Glutamatergic neuron (in vitro differentiated cells): ENCODE data around the gene GIGYF2. TPM values are rescaled to one million over a fixed set of nuclear protein-coding genes. Genes with fewer than 3 reads are reported as not detected.

Experiments
- DNase-seq: peaks from one replicate; pipeline ENCODE4 v3.0.0; 2022
- H3K27ac Mint-ChIP-seq: one replicate; pipeline ENCODE4 v1.8.0; 2020; ENCODE audit warnings: mild to moderate bottlenecking, mixed read lengths, inconsistent platforms; ENCODE audit not compliant: unreplicated experiment
- H3K27me3 Mint-ChIP-seq: one replicate; pipeline ENCODE4 v1.8.0; 2020; ENCODE audit warnings: mild to moderate bottlenecking, moderate library complexity, mixed read lengths, inconsistent platforms; ENCODE audit not compliant: unreplicated experiment
- H3K36me3 Mint-ChIP-seq: one replicate; pipeline ENCODE4 v1.8.0; 2020; ENCODE audit warnings: mild to moderate bottlenecking, mixed read lengths, inconsistent platforms; ENCODE audit not compliant: unreplicated experiment
- H3K4me1 Mint-ChIP-seq: one replicate; pipeline ENCODE4 v1.8.0; 2020; ENCODE audit warnings: mild to moderate bottlenecking, low read depth, mixed read lengths, inconsistent platforms; ENCODE audit not compliant: unreplicated experiment
- H3K4me3 Mint-ChIP-seq: one replicate; pipeline ENCODE4 v1.8.0; 2020; ENCODE audit warnings: mild to moderate bottlenecking, mixed read lengths, inconsistent platforms; ENCODE audit not compliant: unreplicated experiment
- H3K9me3 Mint-ChIP-seq: one replicate; pipeline ENCODE4 v1.8.0; 2020; ENCODE audit warnings: mild to moderate bottlenecking, moderate library complexity, mixed read lengths, inconsistent platforms; ENCODE audit not compliant: unreplicated experiment
- CTCF ChIP-seq: fragments of 200-600 bp; sonication (generic); IDR thresholded peaks from one replicate; pipeline ENCODE4 v1.5.0; 2021; ENCODE audit not compliant: partially characterized antibody, unreplicated experiment
- total RNA-seq: library from RNA; stranded (reverse); fragmentation: NEBNext Ultra II Directional; extraction: Animal tissue kit (Norgen Biotek cat#: 25700); gene quantifications from one replicate; pipeline ENCODE4 v1.2.1, GENCODE V29; 2021; ENCODE audit not compliant: unreplicated experiment

GIGYF2 gene
- total RNA-seq, 1 donor from 2014 or later: 91.7 TPM

- Mint-ChIP-seq H3K36me3 (no peaks in the 10 kb centered on the region), H3K4me3 (no peak overlapping the region), H3K27ac (no peak overlapping the region), H3K9me3 (peaks cover 2% of the 10 kb centered on the region), H3K27me3 (peaks cover 16% of the 10 kb centered on the region), H3K4me1 (peaks cover 3% of the 10 kb centered on the region)
- DNase-seq: no peak
- no peak for TF ChIP-seq CTCF
Measured at GRCh38 chr2:232874677-232875223, 177.6 kb downstream of the GIGYF2 start.

GRCh38 chr2:232875256-232876121 lies 178.4 kb downstream of the GIGYF2 start:
- peaks cover 16% of the 10 kb centered on the region for H3K27me3 Mint-ChIP-seq
- H3K4me3 Mint-ChIP-seq: no peak overlapping the region
- no peak overlapping the region for H3K27ac Mint-ChIP-seq
- peaks cover 2% of the 10 kb centered on the region for H3K9me3 Mint-ChIP-seq
- no peak for TF ChIP-seq CTCF
- no peak for DNase-seq
- peaks cover 2% of the 10 kb centered on the region for H3K4me1 Mint-ChIP-seq
- no peaks in the 10 kb centered on the region for H3K36me3 Mint-ChIP-seq

- no peak for DNase-seq
- peaks cover 3% of the 10 kb centered on the region for H3K9me3 Mint-ChIP-seq
- TF ChIP-seq CTCF: peak; percentile 20
- peaks cover 2% of the 10 kb centered on the region for H3K4me1 Mint-ChIP-seq
- no peaks in the 10 kb centered on the region for H3K36me3 Mint-ChIP-seq
- no peak overlapping the region for H3K4me3 Mint-ChIP-seq
- peaks cover 14% of the 10 kb centered on the region for H3K27me3 Mint-ChIP-seq
- H3K27ac Mint-ChIP-seq: no peak overlapping the region
Measured at GRCh38 chr2:232876161-232876977, 179.2 kb downstream of the GIGYF2 start.

GRCh38 chr2:232876978-232877441 lies 179.9 kb downstream of the GIGYF2 start:
- Mint-ChIP-seq H3K27me3 (peaks cover 14% of the 10 kb centered on the region), H3K4me1 (peaks cover 2% of the 10 kb centered on the region), H3K9me3 (peaks cover 4% of the 10 kb centered on the region), H3K36me3 (no peaks in the 10 kb centered on the region), H3K4me3 (no peak overlapping the region), H3K27ac (no peak overlapping the region)
- no peak for DNase-seq
- no peak for TF ChIP-seq CTCF
